Tibial nerve (tissue), 4 donors: ENCODE results near the gene ZWILCH.

Experiments
- EP300 ChIP-seq, 2 donors: sonication (generic); formaldehyde crosslinking; IDR thresholded peaks; one replicate each; pipeline ENCODE4 v1.6.1; 2017; ENCODE audit warnings: antibody characterized with exemption in 2 of 2, mild to moderate bottlenecking in 1 of 2
- TF ChIP-seq, protein P1 (sequence below), 5 experiments: fragments of 200-600 bp in 3 of 5; fragments of 450-650 bp in 2 of 5; sonication (generic) in 3 of 5; IDR thresholded peaks; one replicate each; pipeline ENCODE4 v1.5.1; 2016 to 2019; ENCODE audit warnings: antibody characterized with exemption in 5 of 5, mild to moderate bottlenecking in 3 of 5, moderate library complexity in 2 of 5

DNA sequence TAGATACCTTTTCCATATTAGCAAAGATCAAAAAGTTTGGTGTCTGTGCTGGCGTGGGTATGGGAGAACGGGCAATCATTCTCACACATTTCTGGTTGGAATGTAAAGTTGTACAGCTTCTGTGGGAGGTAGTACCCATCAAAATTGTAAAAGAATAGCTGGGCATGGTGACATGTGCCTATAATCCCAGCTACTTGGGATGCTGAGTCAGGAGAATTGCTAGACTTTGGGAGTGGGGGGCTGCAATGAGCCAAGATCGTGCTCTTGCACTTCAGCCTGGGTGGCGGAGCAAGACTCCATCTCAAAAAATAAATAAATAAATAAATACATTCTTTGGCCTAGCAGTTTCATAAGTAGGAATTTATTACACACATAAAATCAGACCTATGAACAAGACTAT lies 37.8 kb downstream of the ZWILCH start:
- TF ChIP-seq, protein P1, sequence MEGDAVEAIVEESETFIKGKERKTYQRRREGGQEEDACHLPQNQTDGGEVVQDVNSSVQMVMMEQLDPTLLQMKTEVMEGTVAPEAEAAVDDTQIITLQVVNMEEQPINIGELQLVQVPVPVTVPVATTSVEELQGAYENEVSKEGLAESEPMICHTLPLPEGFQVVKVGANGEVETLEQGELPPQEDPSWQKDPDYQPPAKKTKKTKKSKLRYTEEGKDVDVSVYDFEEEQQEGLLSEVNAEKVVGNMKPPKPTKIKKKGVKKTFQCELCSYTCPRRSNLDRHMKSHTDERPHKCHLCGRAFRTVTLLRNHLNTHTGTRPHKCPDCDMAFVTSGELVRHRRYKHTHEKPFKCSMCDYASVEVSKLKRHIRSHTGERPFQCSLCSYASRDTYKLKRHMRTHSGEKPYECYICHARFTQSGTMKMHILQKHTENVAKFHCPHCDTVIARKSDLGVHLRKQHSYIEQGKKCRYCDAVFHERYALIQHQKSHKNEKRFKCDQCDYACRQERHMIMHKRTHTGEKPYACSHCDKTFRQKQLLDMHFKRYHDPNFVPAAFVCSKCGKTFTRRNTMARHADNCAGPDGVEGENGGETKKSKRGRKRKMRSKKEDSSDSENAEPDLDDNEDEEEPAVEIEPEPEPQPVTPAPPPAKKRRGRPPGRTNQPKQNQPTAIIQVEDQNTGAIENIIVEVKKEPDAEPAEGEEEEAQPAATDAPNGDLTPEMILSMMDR (IDR thresholded peaks at IDR 0.05): no peak
- TF ChIP-seq EP300 (IDR thresholded peaks at IDR 0.05): no peak
